ENCODE results near the gene APOBEC3F.

Gene APOBEC3F

DNA sequence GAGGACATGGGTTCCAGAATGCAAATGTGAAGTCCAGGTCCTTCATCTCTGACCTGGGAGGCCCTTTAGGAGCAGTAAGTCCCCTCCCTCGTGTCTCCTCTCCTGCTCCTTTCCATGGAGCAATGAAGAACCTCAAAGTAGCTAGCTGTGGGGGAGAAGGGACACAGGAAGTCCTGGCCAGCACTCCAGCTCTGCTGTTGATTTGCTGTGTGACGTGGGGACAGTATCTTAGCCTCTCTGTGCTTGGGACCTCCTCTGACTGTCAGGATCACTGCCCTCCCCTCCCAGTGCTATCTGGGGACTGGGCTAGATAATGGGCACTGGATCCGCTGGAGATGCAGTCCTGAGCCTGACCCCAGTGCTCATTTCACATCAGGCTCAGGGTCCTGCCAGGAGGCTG, 55.3 kb downstream of the APOBEC3F start:
- in situ Hi-C loops (cut with HindIII; ENCODE audit: low pct_unique_long_range_greater_than_20kb, low sequenced_read_pairs) = no loop called here
- DNase-seq (ENCODE audit: low read depth in 1 of 2, low spot score in 1 of 2) = no peak
- no peak for TF ChIP-seq JUND (IDR thresholded peaks at IDR 0.05; ENCODE audit: low read depth)

DNA sequence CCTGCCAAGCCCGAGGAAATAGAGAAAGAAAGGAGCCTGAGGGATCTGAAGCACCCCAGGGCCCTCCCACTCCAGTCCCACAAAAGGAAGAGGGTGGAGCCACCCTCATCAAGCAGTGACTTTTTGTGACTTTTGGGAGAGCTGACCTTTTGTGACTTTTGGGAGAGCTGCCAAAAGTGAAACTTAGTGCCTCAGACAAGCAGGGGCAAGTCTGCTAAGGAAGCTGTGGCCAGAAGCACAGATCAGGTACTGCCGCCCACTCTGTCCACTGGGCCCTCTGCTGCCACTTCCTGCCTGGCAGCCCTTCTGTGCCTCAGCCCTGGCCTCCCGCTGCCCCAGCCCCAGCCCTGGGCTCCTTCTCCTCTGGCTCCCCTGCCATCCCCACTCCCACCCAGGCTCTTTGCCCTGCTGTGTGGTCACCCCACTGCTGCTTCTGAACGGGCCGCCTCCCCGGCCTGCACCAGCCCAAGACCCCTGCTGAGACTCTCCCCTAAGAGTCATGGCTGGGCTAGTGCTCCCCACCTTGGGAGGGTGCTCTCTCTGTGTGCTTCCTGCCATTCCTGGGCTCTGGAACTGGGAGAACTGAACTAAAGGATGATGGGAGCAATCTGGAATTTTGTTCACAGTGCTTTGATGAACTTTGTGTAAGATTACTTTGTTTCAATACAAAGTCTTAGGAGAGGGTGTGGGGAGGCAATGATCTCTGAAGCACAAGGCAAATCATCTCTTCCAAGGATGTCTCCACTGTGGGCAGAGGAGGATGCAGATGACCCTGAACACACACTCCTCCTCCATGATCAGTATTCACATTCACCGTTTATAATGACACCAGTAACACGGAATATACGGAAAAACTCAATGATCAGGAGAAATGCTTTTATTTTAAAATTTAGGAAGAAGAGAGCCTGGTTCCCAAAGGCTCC, 56.7 kb downstream of the APOBEC3F start, which contains the start of gene APOBEC3H:
TSS of gene APOBEC3H (plus strand) at position 147 of the 923 bp plus-strand sequence. CDS start 3,035 bp downstream, outside the sequence.
- TF ChIP-seq JUND (IDR thresholded peaks at IDR 0.05; ENCODE audit: low read depth) = no peak
- DNase-seq (ENCODE audit: low read depth in 1 of 2, low spot score in 1 of 2) = no peak
- in situ Hi-C loops (cut with HindIII; ENCODE audit: low pct_unique_long_range_greater_than_20kb, low sequenced_read_pairs) = no loop called here

DNA sequence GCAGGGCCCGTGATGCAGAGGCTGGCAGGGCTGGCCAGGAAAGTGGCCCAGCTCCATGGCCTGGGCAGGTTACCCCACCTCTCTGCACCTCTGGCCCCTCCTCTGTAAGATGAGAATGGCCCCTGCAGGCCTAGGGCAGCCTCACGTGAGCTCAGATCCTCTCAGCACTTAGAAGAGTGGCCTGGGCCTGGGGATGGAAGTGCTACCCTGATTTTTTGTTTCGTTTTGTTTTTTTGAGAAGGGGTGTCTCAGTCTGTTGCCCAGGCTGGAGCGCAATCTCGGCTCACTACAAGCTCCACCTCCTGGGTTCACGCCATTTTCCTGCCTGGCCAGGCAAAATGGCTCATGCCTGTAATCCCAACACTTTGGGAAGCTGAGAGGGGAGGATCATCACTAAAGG, 57.4 kb downstream of the APOBEC3F start:
- peak in 1 of 2 experiments; percentile 25 for DNase-seq (ENCODE audit: low read depth in 1 of 2, low spot score in 1 of 2)
- in situ Hi-C loops (cut with HindIII; ENCODE audit: low pct_unique_long_range_greater_than_20kb, low sequenced_read_pairs) = no loop called here
- TF ChIP-seq JUND (IDR thresholded peaks at IDR 0.05; ENCODE audit: low read depth) = no peak

DNA sequence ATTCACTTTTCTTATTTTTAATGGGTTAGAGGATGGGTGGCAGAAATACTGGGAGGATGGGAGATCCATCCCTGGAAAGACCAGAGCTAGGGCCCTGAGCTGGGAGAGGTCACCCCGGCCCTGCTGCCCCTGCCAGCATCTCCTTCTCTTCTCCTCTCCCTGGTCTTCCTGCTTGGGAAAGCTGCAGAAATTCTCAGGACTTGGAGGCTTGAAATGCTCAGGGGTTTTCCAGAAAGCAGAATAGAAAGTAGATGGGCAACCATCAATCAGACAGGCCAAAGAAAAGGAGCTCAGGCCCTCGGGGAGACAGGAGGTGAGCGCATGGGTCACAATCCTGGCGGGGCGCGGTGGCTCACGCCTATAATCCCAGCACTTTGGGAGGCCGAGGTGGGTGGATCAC, 57.9 kb downstream of the APOBEC3F start:
- no peak for DNase-seq (ENCODE audit: low read depth in 1 of 2, low spot score in 1 of 2)
- in situ Hi-C loops (cut with HindIII; ENCODE audit: low pct_unique_long_range_greater_than_20kb, low sequenced_read_pairs) = no loop called here
- no peak for TF ChIP-seq JUND (IDR thresholded peaks at IDR 0.05; ENCODE audit: low read depth)

DNA sequence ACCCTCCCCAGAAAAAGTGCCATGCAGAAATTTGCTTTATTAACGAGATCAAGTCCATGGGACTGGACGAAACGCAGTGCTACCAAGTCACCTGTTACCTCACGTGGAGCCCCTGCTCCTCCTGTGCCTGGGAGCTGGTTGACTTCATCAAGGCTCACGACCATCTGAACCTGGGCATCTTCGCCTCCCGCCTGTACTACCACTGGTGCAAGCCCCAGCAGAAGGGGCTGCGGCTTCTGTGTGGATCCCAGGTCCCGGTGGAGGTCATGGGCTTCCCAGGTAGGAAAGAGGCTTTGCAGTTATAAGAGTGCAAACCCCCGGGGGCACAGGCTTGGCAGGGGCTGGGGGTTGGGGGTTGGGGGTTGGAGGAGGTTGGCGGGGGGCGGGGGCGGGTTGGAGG, 60.6 kb downstream of the APOBEC3F start:
- in situ Hi-C loops (cut with HindIII; ENCODE audit: low pct_unique_long_range_greater_than_20kb, low sequenced_read_pairs) = no loop called here
- no peak for DNase-seq (ENCODE audit: low read depth in 1 of 2, low spot score in 1 of 2)
- TF ChIP-seq JUND (IDR thresholded peaks at IDR 0.05; ENCODE audit: low read depth) = no peak

DNA sequence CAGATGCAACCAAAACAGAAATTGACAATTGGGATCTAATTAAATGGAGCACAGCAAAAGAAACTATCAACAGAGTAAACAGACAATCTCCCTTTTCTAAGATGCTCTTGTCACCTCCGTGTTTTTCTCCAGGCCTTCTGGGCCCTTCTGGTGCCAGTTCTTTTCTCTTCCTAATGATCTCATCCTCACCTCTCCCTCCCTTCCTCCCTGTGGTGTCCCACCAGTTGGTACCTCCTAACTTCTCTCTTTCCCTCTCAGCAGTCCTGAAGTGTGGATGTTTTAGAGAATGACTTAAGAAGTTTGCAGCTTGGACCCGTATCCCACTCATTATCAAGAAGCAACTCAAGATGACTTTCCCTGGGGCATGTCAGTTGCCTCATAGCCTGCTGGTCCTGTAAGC, 62.8 kb downstream of the APOBEC3F start:
- no peak for TF ChIP-seq JUND (IDR thresholded peaks at IDR 0.05; ENCODE audit: low read depth)
- no peak for DNase-seq (ENCODE audit: low read depth in 1 of 2, low spot score in 1 of 2)
- in situ Hi-C loops (cut with HindIII; ENCODE audit: low pct_unique_long_range_greater_than_20kb, low sequenced_read_pairs) = no loop called here
